NCI-H2196 treated with DMSO at 0.1 percent for 48 hours (cell line): ENCODE results near the gene SDCCAG8.

Source experiments
- DNase-seq: peaks from one replicate; lab custom pipeline; 2025; ENCODE audit not compliant: unreplicated experiment; lab: John Stamatoyannopoulos, UW

The SDCCAG8 gene

GRCh38 chr1:243449373-243449772 is 193.5 kb downstream of the SDCCAG8 start:
- no peak for DNase-seq

GRCh38 chr1:243452092-243452491 is 196.3 kb downstream of the SDCCAG8 start:
- no peak for DNase-seq

- no peak for DNase-seq
Measured at GRCh38 chr1:243454328-243454997, 198.6 kb downstream of the SDCCAG8 start.

- DNase-seq: no peak
Measured at GRCh38 chr1:243455760-243456651, 200.2 kb downstream of the SDCCAG8 start.

GRCh38 chr1:243457363-243457982 is 201.6 kb downstream of the SDCCAG8 start:
- no peak for DNase-seq

GRCh38 chr1:243459059-243459458 is 203.2 kb downstream of the SDCCAG8 start:
- no peak for DNase-seq

GRCh38 chr1:243461700-243462099 is 205.9 kb downstream of the SDCCAG8 start:
- DNase-seq: no peak

GRCh38 chr1:243462929-243463697 is 207.3 kb downstream of the SDCCAG8 start:
- no peak for DNase-seq

GRCh38 chr1:243465081-243465480 is 209.2 kb downstream of the SDCCAG8 start:
- DNase-seq: no peak

- no peak for DNase-seq
Measured at GRCh38 chr1:243465738-243466137, 209.9 kb downstream of the SDCCAG8 start.

GRCh38 chr1:243469497-243469896 is 213.7 kb downstream of the SDCCAG8 start:
- DNase-seq: no peak

GRCh38 chr1:243470502-243470901 is 214.7 kb downstream of the SDCCAG8 start:
- no peak for DNase-seq

GRCh38 chr1:243471026-243471685 is 215.3 kb downstream of the SDCCAG8 start:
- no peak for DNase-seq

- DNase-seq: no peak
Measured at GRCh38 chr1:243471754-243472745, 216.2 kb downstream of the SDCCAG8 start.

GRCh38 chr1:243473227-243474135 is 217.6 kb downstream of the SDCCAG8 start:
- DNase-seq: no peak

GRCh38 chr1:243474136-243474881 is 218.5 kb downstream of the SDCCAG8 start:
- DNase-seq: no peak

- DNase-seq: no peak
Measured at GRCh38 chr1:243474906-243475305, 219.1 kb downstream of the SDCCAG8 start.

- no peak for DNase-seq
Measured at GRCh38 chr1:243475966-243476365, 220.1 kb downstream of the SDCCAG8 start.
